Trophoblast cell (in vitro differentiated cells and primary cell): Measurements from ENCODE around the gene SNX14.
"Not testable (repeated sequence)": the region's sequence is repeated elsewhere in the genome, so short reads cannot be mapped to it uniquely, and the experiment has no call there.

Experiments
- DNase-seq, 2 donors: peaks; one replicate each; pipeline ENCODE4 v3.0.0-alpha.2; 2016
- H2AFZ ChIP-seq: 2 replicates; pipeline ENCODE4 v1.6.1; 2013; ENCODE audit warnings: low read length, moderate library complexity, mild to moderate bottlenecking; ENCODE audit not compliant: insufficient read depth, poor library complexity
- H2AK5ac ChIP-seq: 2 replicates; pipeline ENCODE4 v1.6.1; 2013; ENCODE audit warnings: mild to moderate bottlenecking, low read length
- H2BK120ac ChIP-seq: 2 replicates; pipeline ENCODE4 v1.6.1; 2013; ENCODE audit warnings: low read length, mild to moderate bottlenecking, moderate library complexity; ENCODE audit not compliant: insufficient read depth, poor library complexity
- H2BK12ac ChIP-seq: 2 replicates; pipeline ENCODE4 v1.6.1; 2013; ENCODE audit warnings: mild to moderate bottlenecking, low read length, moderate library complexity
- H2BK5ac ChIP-seq: 2 replicates; pipeline ENCODE4 v1.6.1; 2013; ENCODE audit warnings: low read length, low read depth, moderate library complexity, mild to moderate bottlenecking; ENCODE audit not compliant: poor library complexity
- H3K14ac ChIP-seq: 2 replicates; pipeline ENCODE4 v1.6.1; 2013; ENCODE audit warnings: mild to moderate bottlenecking, low read length
- H3K18ac ChIP-seq: 2 replicates; pipeline ENCODE4 v1.6.1; 2013; ENCODE audit warnings: mild to moderate bottlenecking, low read length
- H3K23ac ChIP-seq: 2 replicates; pipeline ENCODE4 v1.6.1; 2013; ENCODE audit warnings: low read length
- H3K27ac ChIP-seq: 2 replicates; pipeline ENCODE4 v1.5.1; 2013; ENCODE audit warnings: low read depth, mild to moderate bottlenecking, inconsistent platforms, low read length, moderate library complexity
- H3K27me3 ChIP-seq: 2 replicates; pipeline ENCODE4 v1.6.1; 2013; ENCODE audit warnings: inconsistent platforms, mild to moderate bottlenecking, low read length, moderate library complexity; ENCODE audit not compliant: insufficient read depth
- H3K36me3 ChIP-seq, 2 experiments: 1 replicate in 1 of 2; 2 replicates in 1 of 2; pipeline ENCODE4 v1.6.1; 2013; ENCODE audit warnings: low read length in 2 of 2, mild to moderate bottlenecking in 2 of 2, moderate library complexity in 1 of 2; ENCODE audit not compliant: insufficient read depth in 2 of 2, control insufficient read depth in 1 of 2
- H3K4ac ChIP-seq: 2 replicates; pipeline ENCODE4 v1.6.1; 2013; ENCODE audit warnings: low read depth, mild to moderate bottlenecking, low read length, moderate library complexity
- H3K4me1 ChIP-seq, 2 experiments: 1 replicate in 1 of 2; 2 replicates in 1 of 2; pipeline ENCODE4 v1.6.1; 2013; ENCODE audit warnings: low read length in 2 of 2, mild to moderate bottlenecking in 2 of 2, moderate library complexity in 1 of 2; ENCODE audit not compliant: insufficient read depth in 2 of 2, control insufficient read depth in 1 of 2
- H3K4me2 ChIP-seq: 2 replicates; pipeline ENCODE4 v1.6.1; 2013; ENCODE audit warnings: inconsistent platforms, mild to moderate bottlenecking, low read length, moderate library complexity
- H3K4me3 ChIP-seq: 2 replicates; pipeline ENCODE4 v1.5.1; 2013; ENCODE audit warnings: mild to moderate bottlenecking, low read depth, low read length, inconsistent platforms
- H3K79me1 ChIP-seq: one replicate; pipeline ENCODE4 v1.6.1; 2013; ENCODE audit warnings: low read length
- H3K79me2 ChIP-seq: 2 replicates; pipeline ENCODE4 v1.6.1; 2013; ENCODE audit warnings: low read length, mild to moderate bottlenecking; ENCODE audit not compliant: control insufficient read depth, insufficient read depth, poor library complexity
- H3K9ac ChIP-seq: 2 replicates; pipeline ENCODE4 v1.6.1; 2013; ENCODE audit warnings: mild to moderate bottlenecking, low read length
- H3K9me3 ChIP-seq: 2 replicates; pipeline ENCODE4 v1.6.1; 2013; ENCODE audit warnings: low read depth, mild to moderate bottlenecking, control low read depth, inconsistent platforms, low read length; ENCODE audit not compliant: insufficient read depth
- H4K12ac ChIP-seq: 2 replicates; pipeline ENCODE4 v1.6.1; 2013; ENCODE audit warnings: low read depth, mild to moderate bottlenecking, low read length, moderate library complexity
- H4K8ac ChIP-seq: 2 replicates; pipeline ENCODE4 v1.6.1; 2013; ENCODE audit warnings: low read depth, mild to moderate bottlenecking, low read length, moderate library complexity
- H4K91ac ChIP-seq: one replicate; pipeline ENCODE4 v1.6.1; 2013; ENCODE audit warnings: low read depth, mild to moderate bottlenecking, low read length, moderate library complexity
- WGBS: extraction: QIAGEN DNeasy Blood & Tissue Kit; methylation state at CpG from one replicate; pipeline ENCODE4 v1.1.7; 2013; ENCODE audit warnings: missing lambda C conversion rate; ENCODE audit not compliant: insufficient read length, insufficient coverage; ENCODE audit errors: extremely low coverage; 5-methylcytosine and 5-hydroxymethylcytosine counted together

Gene SNX14

GRCh38 chr6:85631117-85631516 is 37.5 kb upstream of the SNX14 start:
- not testable (repeated sequence) for H3K9ac ChIP-seq, H2AFZ ChIP-seq, H3K23ac ChIP-seq, H2BK120ac ChIP-seq, H3K27me3 ChIP-seq, H4K91ac ChIP-seq, H2BK5ac ChIP-seq, H3K4me1 ChIP-seq, H3K79me2 ChIP-seq, H3K27ac ChIP-seq, H3K9me3 ChIP-seq, H4K8ac ChIP-seq, H3K4me3 ChIP-seq, H3K79me1 ChIP-seq, DNase-seq, H2BK12ac ChIP-seq, H4K12ac ChIP-seq, H3K18ac ChIP-seq, H2AK5ac ChIP-seq, H3K4me2 ChIP-seq, H3K14ac ChIP-seq
- H3K4ac ChIP-seq: peak overlapping the region; percentile 75
- peaks cover 34 to 46% of the 10 kb centered on the region in 2 experiments for H3K36me3 ChIP-seq
- no CpG with 5 or more reads among the region's 5 CpGs for WGBS

GRCh38 chr6:85628353-85628752 is 34.7 kb upstream of the SNX14 start:
- H2BK12ac ChIP-seq: no peak overlapping the region
- no CpG with 5 or more reads among the region's 1 CpG for WGBS
- H4K91ac ChIP-seq: no peak overlapping the region
- no peak overlapping the region for H2BK120ac ChIP-seq
- H3K36me3 ChIP-seq: peaks cover 25 to 36% of the 10 kb centered on the region in 2 experiments
- H3K4me3 ChIP-seq: no peak overlapping the region
- H3K4ac ChIP-seq: peak overlapping the region; percentile 91
- H2BK5ac ChIP-seq: no peak overlapping the region
- no peak overlapping the region for H3K18ac ChIP-seq
- DNase-seq: no peak
- H3K14ac ChIP-seq: no peak overlapping the region
- no peak overlapping the region for H3K27ac ChIP-seq
- H3K4me1 ChIP-seq: no peaks in the 10 kb centered on the region
- no peak overlapping the region for H3K9ac ChIP-seq
- H4K12ac ChIP-seq: no peak overlapping the region
- no peak overlapping the region for H4K8ac ChIP-seq
- peaks cover 3% of the 10 kb centered on the region for H3K79me2 ChIP-seq
- no peak overlapping the region for H3K4me2 ChIP-seq
- no peak overlapping the region for H2AK5ac ChIP-seq
- no peak overlapping the region for H2AFZ ChIP-seq
- no peaks in the 10 kb centered on the region for H3K9me3 ChIP-seq
- H3K23ac ChIP-seq: no peak overlapping the region
- H3K79me1 ChIP-seq: no peaks in the 10 kb centered on the region
- no peaks in the 10 kb centered on the region for H3K27me3 ChIP-seq

GRCh38 chr6:85620308-85620707 is 26.6 kb upstream of the SNX14 start:
- Histone ChIP-seq H3K27me3 (no peaks in the 10 kb centered on the region), H2BK12ac (no peak overlapping the region), H3K4ac (no peak overlapping the region), H3K36me3 (peaks cover 27 to 38% of the 10 kb centered on the region in 2 experiments), H3K79me2 (no peaks in the 10 kb centered on the region), H3K18ac (no peak overlapping the region), H4K12ac (no peak overlapping the region), H3K4me1 (no peaks in the 10 kb centered on the region), H3K9ac (no peak overlapping the region), H4K91ac (no peak overlapping the region), H4K8ac (no peak overlapping the region), H3K79me1 (no peaks in the 10 kb centered on the region), H3K14ac (no peak overlapping the region), H3K23ac (no peak overlapping the region), H2AFZ (no peak overlapping the region), H2BK5ac (no peak overlapping the region), H2BK120ac (no peak overlapping the region), H3K9me3 (no peaks in the 10 kb centered on the region), H2AK5ac (no peak overlapping the region), H3K27ac (no peak overlapping the region), H3K4me3 (no peak overlapping the region), H3K4me2 (no peak overlapping the region)
- no CpG with 5 or more reads among the region's 2 CpGs for WGBS
- no peak for DNase-seq

- Histone ChIP-seq H4K91ac (no peak overlapping the region), H3K79me2 (no peaks in the 10 kb centered on the region), H3K4me2 (no peak overlapping the region), H3K14ac (no peak overlapping the region), H2BK5ac (no peak overlapping the region), H3K79me1 (no peaks in the 10 kb centered on the region), H3K9ac (no peak overlapping the region), H2BK12ac (no peak overlapping the region), H3K4ac (peak overlapping the region; percentile 62), H3K27me3 (no peaks in the 10 kb centered on the region), H3K9me3 (no peaks in the 10 kb centered on the region), H4K12ac (no peak overlapping the region), H2AFZ (no peak overlapping the region), H3K27ac (no peak overlapping the region), H4K8ac (no peak overlapping the region), H3K4me3 (no peak overlapping the region), H3K4me1 (no peaks in the 10 kb centered on the region), H2AK5ac (no peak overlapping the region), H2BK120ac (no peak overlapping the region), H3K18ac (no peak overlapping the region), H3K23ac (no peak overlapping the region), H3K36me3 (peaks cover 18 to 25% of the 10 kb centered on the region in 2 experiments)
- no CpG with 5 or more reads among the region's 17 CpGs for WGBS
- no peak for DNase-seq
Observed at GRCh38 chr6:85614780-85615179, 21.1 kb upstream of the SNX14 start.
